Esophagus squamous epithelium (tissue), 5 donors: Measurements from ENCODE around the gene THAP4. TPM values are rescaled to one million over a fixed set of nuclear protein-coding genes. Genes with fewer than 3 reads are reported as not detected.
A peak's percentile ranks its signal among the peaks of the same experiment; 100 is the strongest.

Experiments
- DNase-seq: peaks from one replicate; lab custom pipeline; 2025; lab: John Stamatoyannopoulos, UW
- H3K27ac ChIP-seq, 4 donors: fragments of 200-600 bp; sonication (generic); one replicate each; pipeline ENCODE4 v1.5.1; 2016 to 2019; ENCODE audit warnings: mild to moderate bottlenecking in 1 of 4
- H3K27me3 ChIP-seq, 4 donors: fragments of 200-600 bp; sonication (generic); 1 replicate in 3 of 4; 2 replicates in 1 of 4; pipeline versions ENCODE4 v1.5.1 to v1.6.0; 2017 to 2021; ENCODE audit warnings: antibody characterized with exemption in 1 of 4
- H3K36me3 ChIP-seq, 3 donors: fragments of 200-600 bp; sonication (generic); one replicate each; pipeline ENCODE4 v1.5.1; 2016 to 2019
- H3K4me1 ChIP-seq, 3 donors: fragments of 200-600 bp; sonication (generic); one replicate each; pipeline ENCODE4 v1.5.1; 2017 to 2019
- H3K4me3 ChIP-seq, 4 donors: fragments of 200-600 bp; sonication (generic); 1 replicate in 3 of 4; 2 replicates in 1 of 4; pipeline ENCODE4 v1.5.1; 2016 to 2019; ENCODE audit warnings: mild to moderate bottlenecking in 2 of 4, moderate library complexity in 1 of 4
- H3K9me3 ChIP-seq, 3 donors: fragments of 200-600 bp; sonication (generic); one replicate each; pipeline ENCODE4 v1.5.1; 2016 to 2019
- CTCF ChIP-seq, 6 experiments: fragments of 450-650 bp in 4 of 6; fragments of 200-600 bp in 2 of 6; sonication (generic) in 2 of 6; IDR thresholded peaks; one replicate each; pipeline ENCODE4 v1.5.1; 2016 to 2019; ENCODE audit warnings: antibody characterized with exemption in 6 of 6, mild to moderate bottlenecking in 4 of 6, moderate library complexity in 4 of 6
- POLR2A ChIP-seq, 4 donors: fragments of 450-650 bp; IDR thresholded peaks; one replicate each; pipeline ENCODE4 v1.6.1; 2017; ENCODE audit warnings: antibody characterized with exemption in 4 of 4, mild to moderate bottlenecking in 4 of 4, moderate library complexity in 3 of 4
- WGBS, 2 donors: methylation state at CpG; one replicate each; pipeline ENCODE4 v1.1.5; 2018; 5-methylcytosine and 5-hydroxymethylcytosine counted together
- intact Hi-C: fragments of 100-400 bp; cut with DNase I; formaldehyde crosslinking; loops from one replicate; pipeline ENCODE4 v1.15.0; 2022
- total RNA-seq, 4 donors: library from RNA; depleted of rRNA; stranded (reverse); fragments of >200 nt; gene quantifications; one replicate each; pipeline ENCODE4 v1.1.0, GENCODE V29; 2016
- donor health status: DM: yes; HTN: yes; CAD: no.

THAP4 gene
- total RNA-seq, 4 donors from 2014 or later = 40.7 to 53.2 (median 46.4) TPM

GRCh38 chr2:241633561-241633960 is 3.4 kb downstream of the THAP4 start:
- no peak overlapping the region for H3K4me3 ChIP-seq
- H3K9me3 ChIP-seq = no peaks in the 10 kb centered on the region
- intact Hi-C loops = no loop called here
- no peaks in the 10 kb centered on the region for H3K27me3 ChIP-seq
- DNase-seq = no peak
- WGBS, 2 donors = 86 to 95% methylated on average over 6 to 8 of the region's 17 CpGs
- TF ChIP-seq CTCF (IDR thresholded peaks at IDR 0.05) = no peak
- no peak for TF ChIP-seq POLR2A (IDR thresholded peaks at IDR 0.05)
- peaks cover 13 to 44% (median 18%) of the 10 kb centered on the region in 3 donors for H3K36me3 ChIP-seq
- peaks cover 12 to 55% (median 26%) of the 10 kb centered on the region in 3 donors for H3K4me1 ChIP-seq
- H3K27ac ChIP-seq = no peak overlapping the region

GRCh38 chr2:241632478-241633325 is 4.3 kb downstream of the THAP4 start:
- H3K27me3 ChIP-seq = no peaks in the 10 kb centered on the region
- H3K27ac ChIP-seq = no peak overlapping the region
- H3K4me3 ChIP-seq = no peak overlapping the region
- DNase-seq = no peak
- H3K9me3 ChIP-seq = no peaks in the 10 kb centered on the region
- H3K4me1 ChIP-seq = peaks cover 10 to 54% (median 21%) of the 10 kb centered on the region in 3 donors
- intact Hi-C loops = no loop called here
- TF ChIP-seq POLR2A (IDR thresholded peaks at IDR 0.05) = no peak
- no peak for TF ChIP-seq CTCF (IDR thresholded peaks at IDR 0.05)
- WGBS, 2 donors = 93% methylated on average over 15 to 31 of the region's 39 CpGs
- H3K36me3 ChIP-seq = peaks cover 13 to 53% (median 18%) of the 10 kb centered on the region in 3 donors

GRCh38 chr2:241629762-241630435 is 7.1 kb downstream of the THAP4 start:
- H3K36me3 ChIP-seq = peaks cover 13 to 67% (median 18%) of the 10 kb centered on the region in 3 donors
- 58 to 78% methylated on average over 10 to 11 of the region's 11 CpGs for WGBS, 2 donors
- intact Hi-C loops = no loop called here
- DNase-seq = no peak
- peaks cover 0 to 39% (median 9%) of the 10 kb centered on the region in 3 donors for H3K4me1 ChIP-seq
- TF ChIP-seq CTCF (IDR thresholded peaks at IDR 0.05) = no peak
- no peak for TF ChIP-seq POLR2A (IDR thresholded peaks at IDR 0.05)
- peak overlapping the region; percentile 20 to 66 (median 37) for H3K27ac ChIP-seq
- no peaks in the 10 kb centered on the region for H3K9me3 ChIP-seq
- H3K27me3 ChIP-seq = no peaks in the 10 kb centered on the region
- H3K4me3 ChIP-seq = no peak overlapping the region

- peaks cover 0 to 25% (median 7%) of the 10 kb centered on the region in 3 donors for H3K4me1 ChIP-seq
- peaks cover 1 to 58% (median 7%) of the 10 kb centered on the region in 3 donors for H3K36me3 ChIP-seq
- DNase-seq = no peak
- H3K4me3 ChIP-seq = no peak overlapping the region
- H3K9me3 ChIP-seq = no peaks in the 10 kb centered on the region
- no peak for TF ChIP-seq POLR2A (IDR thresholded peaks at IDR 0.05)
- TF ChIP-seq CTCF (IDR thresholded peaks at IDR 0.05) = no peak
- H3K27ac ChIP-seq = no peak overlapping the region
- WGBS, 2 donors = 93 to 98% methylated on average over 10 of the region's 10 CpGs
- intact Hi-C loops = no loop called here
- no peaks in the 10 kb centered on the region for H3K27me3 ChIP-seq
Observed at GRCh38 chr2:241627675-241628074, 9.3 kb downstream of the THAP4 start.

GRCh38 chr2:241620419-241620769 is 16.6 kb downstream of the THAP4 start:
- intact Hi-C loops = no loop called here
- WGBS, 2 donors = 52 to 63% methylated on average over 6 of the region's 6 CpGs
- TF ChIP-seq POLR2A (IDR thresholded peaks at IDR 0.05) (no peak), CTCF (IDR thresholded peaks at IDR 0.05) (no peak)
- peaks cover 0 to 38% (median 0%) of the 10 kb centered on the region in 3 donors for H3K36me3 ChIP-seq
- DNase-seq = no peak
- H3K27me3 ChIP-seq = no peaks in the 10 kb centered on the region
- peaks cover 0 to 26% (median 0%) of the 10 kb centered on the region in 3 donors for H3K4me1 ChIP-seq
- H3K4me3 ChIP-seq = no peak overlapping the region
- no peaks in the 10 kb centered on the region for H3K9me3 ChIP-seq
- H3K27ac ChIP-seq = no peak overlapping the region
